BLaER1 (cell line): ENCODE data around the gene FAM222B.

ENCODE experiments used
- H3K27ac ChIP-seq: shearing (Covaris generic); formaldehyde crosslinking; 2 replicates; pipeline ENCODE4 v1.8.1; 2022
- H3K27me3 ChIP-seq: shearing (Covaris generic); formaldehyde crosslinking; 2 replicates; pipeline ENCODE4 v1.8.1; 2022
- H3K36me3 ChIP-seq: shearing (Covaris generic); formaldehyde crosslinking; 2 replicates; pipeline ENCODE4 v1.8.1; 2022
- H3K4me1 ChIP-seq: shearing (Covaris generic); formaldehyde crosslinking; 2 replicates; pipeline ENCODE4 v1.8.1; 2022
- H3K4me2 ChIP-seq: shearing (Covaris generic); formaldehyde crosslinking; 2 replicates; pipeline ENCODE4 v1.8.1; 2022
- H3K4me3 ChIP-seq: shearing (Covaris generic); formaldehyde crosslinking; 2 replicates; pipeline ENCODE4 v1.8.1; 2022
- H3K9ac ChIP-seq: shearing (Covaris generic); formaldehyde crosslinking; 2 replicates; pipeline ENCODE4 v1.8.1; 2022
- H3K9me3 ChIP-seq: shearing (Covaris generic); formaldehyde crosslinking; 2 replicates; pipeline ENCODE4 v1.8.1; 2022
- H4K20me1 ChIP-seq: shearing (Covaris generic); formaldehyde crosslinking; 2 replicates; pipeline ENCODE4 v1.8.1; 2022
- Cebpa-rat ChIP-seq: shearing (Covaris generic); IDR thresholded peaks from 2 replicates; pipeline ENCODE4 v1.8.1; 2022

The FAM222B gene

DNA sequence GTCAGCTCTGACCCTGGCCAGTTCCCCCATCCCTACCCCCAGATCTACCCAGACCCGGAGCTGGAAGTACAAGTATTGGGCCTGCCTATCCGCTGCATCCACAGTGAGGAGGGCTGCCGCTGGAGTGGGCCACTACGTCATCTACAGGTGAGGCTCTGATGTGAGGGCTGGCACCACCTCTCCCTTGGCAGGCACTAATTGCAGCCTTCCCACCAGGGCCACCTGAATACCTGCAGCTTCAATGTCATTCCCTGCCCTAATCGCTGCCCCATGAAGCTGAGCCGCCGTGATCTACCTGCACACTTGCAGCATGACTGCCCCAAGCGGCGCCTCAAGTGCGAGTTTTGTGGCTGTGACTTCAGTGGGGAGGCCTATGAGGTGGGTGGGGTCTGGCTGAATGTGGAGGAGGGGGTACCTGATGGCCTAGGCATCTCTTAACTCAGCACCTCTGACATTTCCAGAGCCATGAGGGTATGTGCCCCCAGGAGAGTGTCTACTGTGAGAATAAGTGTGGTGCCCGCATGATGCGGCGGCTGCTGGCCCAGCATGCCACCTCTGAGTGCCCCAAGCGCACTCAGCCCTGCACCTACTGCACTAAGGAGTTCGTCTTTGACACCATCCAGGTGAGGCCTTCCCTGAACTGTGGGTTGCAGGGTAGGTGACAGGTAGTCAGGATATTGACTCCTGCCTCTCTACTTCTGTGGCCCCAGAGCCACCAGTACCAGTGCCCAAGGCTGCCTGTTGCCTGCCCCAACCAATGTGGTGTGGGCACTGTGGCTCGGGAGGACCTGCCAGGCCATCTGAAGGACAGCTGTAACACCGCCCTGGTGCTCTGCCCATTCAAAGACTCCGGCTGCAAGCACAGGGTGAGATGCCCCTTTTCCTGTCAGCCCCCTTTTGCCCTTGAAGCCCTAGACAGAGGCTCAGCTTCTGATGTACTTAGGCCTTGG, 94.5 kb downstream of the FAM222B start:
- TF ChIP-seq Cebpa-rat: no peak
- no peak overlapping the region for H3K9ac ChIP-seq
- no peak overlapping the region for H3K4me3 ChIP-seq
- H3K4me1 ChIP-seq: peaks cover 44% of the 10 kb centered on the region
- no peaks in the 10 kb centered on the region for H3K27me3 ChIP-seq
- H3K36me3 ChIP-seq: peaks cover 67% of the 10 kb centered on the region
- H3K9me3 ChIP-seq: no peaks in the 10 kb centered on the region
- H3K27ac ChIP-seq: 0 out of 2 replicates have a peak overlapping the region, but pooled peaks have one; percentile 95
- H4K20me1 ChIP-seq: peaks cover 86% of the 10 kb centered on the region
- H3K4me2 ChIP-seq: no peak overlapping the region

DNA sequence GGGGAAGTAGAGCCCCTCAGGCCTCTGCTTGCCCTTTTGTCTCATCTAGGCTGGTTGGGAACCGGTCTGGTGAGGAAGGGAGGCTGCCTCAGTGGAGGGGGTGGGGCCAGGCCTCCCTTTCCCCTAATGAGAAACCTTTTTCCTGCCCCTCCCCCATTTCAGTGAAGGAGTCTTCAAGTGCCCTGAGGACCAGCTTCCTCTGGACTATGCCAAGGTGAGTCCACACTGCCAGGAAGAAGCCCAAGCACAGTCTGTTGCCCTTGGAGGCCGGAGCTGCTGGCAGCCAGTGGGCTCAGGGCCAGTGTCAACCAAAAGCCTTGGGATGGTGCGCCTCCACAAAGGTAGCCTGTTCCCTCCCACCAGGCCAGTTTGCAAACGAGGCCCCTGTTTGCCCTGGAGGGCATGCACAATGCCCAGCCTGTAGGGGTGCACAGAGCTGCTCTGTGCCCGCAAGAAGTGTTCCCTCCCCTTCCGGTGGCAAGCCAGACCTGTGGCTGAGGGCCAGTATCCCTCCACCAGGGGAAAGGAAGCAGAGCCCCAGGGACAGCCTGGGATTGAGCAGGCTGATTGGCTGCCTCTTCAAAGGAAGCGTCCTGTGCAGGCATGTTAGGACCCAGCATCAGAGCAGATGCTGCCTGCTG, 95.4 kb downstream of the FAM222B start:
- H3K4me2 ChIP-seq: peak overlapping the region; percentile 96
- no peak for TF ChIP-seq Cebpa-rat
- peak overlapping the region; percentile 96 for H3K9ac ChIP-seq
- peak overlapping the region; percentile 86 for H3K4me3 ChIP-seq
- H3K36me3 ChIP-seq: peaks cover 61% of the 10 kb centered on the region
- H3K4me1 ChIP-seq: peaks cover 47% of the 10 kb centered on the region
- no peaks in the 10 kb centered on the region for H3K27me3 ChIP-seq
- peaks cover 77% of the 10 kb centered on the region for H4K20me1 ChIP-seq
- H3K27ac ChIP-seq: peak overlapping the region; percentile 95
- no peaks in the 10 kb centered on the region for H3K9me3 ChIP-seq

GRCh38 chr17:28746611-28747050, 96.0 kb downstream of the FAM222B start:
- Histone ChIP-seq H3K27ac (peak overlapping the region; percentile 95), H3K9ac (peak overlapping the region; percentile 96)

GRCh38 chr17:28745786-28746411, 96.7 kb downstream of the FAM222B start:
- Histone ChIP-seq H4K20me1 (peaks cover 64% of the 10 kb centered on the region), H3K4me2 (peak overlapping the region; percentile 96), H3K27ac (peak overlapping the region; percentile 95), H3K27me3 (no peaks in the 10 kb centered on the region), H3K9ac (peak overlapping the region; percentile 96), H3K4me3 (peak overlapping the region; percentile 86), H3K4me1 (peaks cover 60% of the 10 kb centered on the region), H3K36me3 (peaks cover 48% of the 10 kb centered on the region), H3K9me3 (no peaks in the 10 kb centered on the region)
- no peak for TF ChIP-seq Cebpa-rat

More at GRCh38 chr17:28746611-28747050, 96.0 kb downstream of the FAM222B start:
- peaks cover 55% of the 10 kb centered on the region for H3K36me3 ChIP-seq
- peak overlapping the region; percentile 96 for H3K4me2 ChIP-seq
- H3K4me1 ChIP-seq: peaks cover 53% of the 10 kb centered on the region
- peaks cover 71% of the 10 kb centered on the region for H4K20me1 ChIP-seq
- no peaks in the 10 kb centered on the region for H3K27me3 ChIP-seq
- no peaks in the 10 kb centered on the region for H3K9me3 ChIP-seq
- TF ChIP-seq Cebpa-rat: no peak
- H3K4me3 ChIP-seq: peak overlapping the region; percentile 86

DNA sequence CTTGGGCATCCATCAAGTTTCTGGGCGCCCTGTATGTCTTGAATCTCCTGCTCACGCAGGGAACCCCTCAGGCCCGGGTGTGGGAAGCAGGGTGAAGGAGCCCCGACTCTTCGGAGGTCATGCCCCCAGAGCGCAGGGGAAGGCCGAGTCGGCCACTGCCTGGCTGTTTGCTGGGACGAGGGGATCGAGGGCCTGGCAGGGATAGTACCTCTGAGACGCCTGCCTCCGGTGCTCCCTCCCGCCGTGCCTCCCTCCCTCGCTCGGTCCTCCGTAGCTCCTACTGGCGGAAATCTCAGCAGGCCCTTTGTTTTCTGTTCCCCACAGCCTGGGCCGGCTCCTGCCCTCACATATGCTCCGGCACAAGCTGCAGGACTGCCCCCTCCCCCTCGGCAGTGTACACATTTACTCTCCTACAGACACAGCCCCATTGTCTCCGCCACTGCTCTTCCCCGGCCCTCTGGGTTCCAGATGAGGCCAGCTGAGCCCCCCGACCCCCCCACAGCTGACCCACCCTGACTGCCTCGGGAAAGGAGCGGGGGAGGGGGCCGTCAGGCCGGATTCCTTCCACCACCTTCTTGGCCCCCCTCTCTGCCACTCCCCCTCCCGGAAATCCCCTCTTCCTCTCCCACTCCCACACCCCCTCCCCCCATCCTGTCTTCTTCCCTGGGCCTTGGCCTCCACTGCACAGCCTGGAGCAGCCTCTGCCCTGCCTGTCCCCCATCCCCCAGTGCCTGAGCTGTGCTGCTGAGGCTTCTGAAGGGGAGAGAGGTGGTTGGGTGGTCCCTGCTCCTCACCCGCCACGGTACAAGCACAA, 97.4 kb downstream of the FAM222B start:
- H3K4me3 ChIP-seq: peak overlapping the region; percentile 86
- no peaks in the 10 kb centered on the region for H3K9me3 ChIP-seq
- peaks cover 61% of the 10 kb centered on the region for H3K4me1 ChIP-seq
- peaks cover 57% of the 10 kb centered on the region for H4K20me1 ChIP-seq
- peaks cover 41% of the 10 kb centered on the region for H3K36me3 ChIP-seq
- TF ChIP-seq Cebpa-rat: no peak
- H3K27me3 ChIP-seq: no peaks in the 10 kb centered on the region
- H3K4me2 ChIP-seq: peak overlapping the region; percentile 96
- peak overlapping the region; percentile 95 for H3K27ac ChIP-seq
- H3K9ac ChIP-seq: peak overlapping the region; percentile 96

DNA sequence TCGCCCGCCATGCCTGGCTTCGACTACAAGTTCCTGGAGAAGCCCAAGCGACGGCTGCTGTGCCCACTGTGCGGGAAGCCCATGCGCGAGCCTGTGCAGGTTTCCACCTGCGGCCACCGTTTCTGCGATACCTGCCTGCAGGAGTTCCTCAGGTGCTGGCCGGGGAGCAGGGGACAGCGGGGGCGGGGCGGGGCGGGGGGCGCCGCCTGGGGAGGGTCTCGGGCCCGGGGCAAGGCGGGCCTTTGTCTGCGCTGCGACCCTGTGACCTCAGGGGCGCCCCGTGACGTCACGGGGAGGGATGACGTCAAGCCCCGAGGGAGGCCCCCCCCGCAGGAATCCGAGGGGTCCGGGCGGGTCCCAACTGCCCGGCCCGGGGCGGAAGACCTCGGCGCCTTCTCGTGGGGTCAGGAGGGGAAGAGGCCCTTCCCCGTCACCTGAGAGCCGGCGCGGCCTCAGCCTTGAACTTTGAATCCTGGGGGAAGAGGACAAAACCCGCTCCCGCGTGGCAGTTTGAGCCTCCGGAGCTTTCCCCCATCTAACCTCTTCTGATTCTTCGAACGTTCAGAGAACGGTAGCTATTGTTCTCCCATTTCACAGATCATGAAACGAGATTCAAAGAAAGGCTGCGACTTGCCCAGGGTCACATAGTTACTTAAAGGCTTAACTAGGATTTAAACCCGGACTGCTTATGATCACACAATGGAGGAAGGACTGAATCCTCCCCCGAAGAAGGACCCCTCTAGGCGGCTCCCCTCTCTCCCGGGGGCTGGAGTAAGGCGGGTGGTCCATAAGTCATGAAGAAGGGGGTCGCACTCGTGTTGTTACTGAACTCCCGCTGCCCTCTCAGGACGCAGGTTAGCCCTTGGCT, 98.3 kb downstream of the FAM222B start:
- Histone ChIP-seq H3K9me3 (no peaks in the 10 kb centered on the region), H3K36me3 (peaks cover 35% of the 10 kb centered on the region), H3K9ac (peak overlapping the region; percentile 96), H3K4me1 (peaks cover 69% of the 10 kb centered on the region), H3K27ac (peak overlapping the region; percentile 95), H4K20me1 (peaks cover 50% of the 10 kb centered on the region), H3K4me2 (peak overlapping the region; percentile 96), H3K4me3 (peak overlapping the region; percentile 86), H3K27me3 (no peaks in the 10 kb centered on the region)
- no peak for TF ChIP-seq Cebpa-rat

DNA sequence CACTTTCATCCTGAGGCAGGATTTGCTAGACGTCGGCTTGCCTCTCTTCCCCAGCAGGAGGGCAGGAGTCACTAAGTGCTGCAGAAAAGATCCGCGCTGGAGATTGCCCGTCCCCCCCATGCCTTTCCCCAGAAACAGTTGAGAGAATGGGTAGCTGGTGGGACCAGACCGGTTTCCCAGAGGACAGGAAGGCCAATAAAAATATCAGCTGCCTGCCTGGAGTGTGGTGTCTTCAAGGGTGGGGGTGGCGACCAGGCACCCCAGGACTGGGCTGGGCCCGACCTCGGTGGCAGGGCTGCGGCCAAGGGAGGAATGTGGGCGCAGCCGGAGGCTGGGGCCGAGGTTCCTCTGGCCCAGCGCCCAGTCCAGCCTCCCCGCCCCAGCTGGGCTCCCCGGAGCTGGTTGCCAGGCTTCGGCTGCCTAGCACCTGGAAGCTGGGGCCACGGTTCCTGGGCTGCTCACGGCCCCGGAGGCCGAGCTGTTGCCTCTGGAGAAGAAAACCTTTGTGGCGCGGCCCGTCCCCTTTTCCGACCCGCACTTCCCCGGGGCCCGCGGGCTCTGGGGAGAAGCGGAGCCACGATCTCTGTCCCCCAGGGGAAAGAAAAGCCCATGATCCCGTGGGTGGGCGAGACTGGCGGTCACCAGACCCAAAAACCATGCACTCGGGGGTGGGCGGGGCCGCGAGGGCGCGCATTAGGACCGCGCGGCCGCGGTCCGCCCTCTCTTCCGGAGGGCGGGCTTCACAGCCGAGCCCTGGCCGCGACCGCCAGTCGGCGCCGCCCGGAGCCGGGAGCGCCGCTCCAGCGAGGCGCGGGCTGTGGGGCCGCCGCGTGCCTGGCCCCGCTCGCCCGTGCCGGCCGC, 99.1 kb downstream of the FAM222B start, which contains the start of gene TRAF4:
TRAF4 (plus strand) TSS at position 769 of the 861 bp plus-strand sequence. CDS start 102 bp downstream, outside the sequence.
- H3K27ac ChIP-seq: peak within 1 kb of the TSS; percentile 95
- H3K4me3 ChIP-seq: peak within 1 kb of the TSS; percentile 86
- peak within 1 kb of the TSS; percentile 96 for H3K9ac ChIP-seq
- H3K27me3 ChIP-seq: no peaks in the 10 kb centered on the region
- H4K20me1 ChIP-seq: peaks cover 41% of the 10 kb centered on the region
- H3K4me2 ChIP-seq: peak within 1 kb of the TSS; percentile 96
- H3K9me3 ChIP-seq: no peaks in the 10 kb centered on the region
- H3K36me3 ChIP-seq: peaks cover 26% of the 10 kb centered on the region
- TF ChIP-seq Cebpa-rat: no peak
- peaks cover 78% of the 10 kb centered on the region for H3K4me1 ChIP-seq
